Activated CD8-positive, alpha-beta memory T cell treated with anti-CD3 and anti-CD28 coated beads, Interleukin-2, amount 10 ng/mL, durations not matched to agents 7 days and 5 days (primary cell): ENCODE results near the gene C1orf159. TPM values are rescaled to one million over a fixed set of nuclear protein-coding genes. Genes with fewer than 3 reads are reported as not detected.
"Not testable (repeated sequence)": the region's sequence is repeated elsewhere in the genome, so short reads cannot be mapped to it uniquely, and the experiment has no call there.

Experiments used
- ATAC-seq: fragments of 150-1000 bp; cut with Tn5 transposase; one replicate; pipeline ENCODE4 v1.10.0; 2021; ENCODE audit warnings: moderate library complexity
- CTCF ChIA-PET: fragments of 350-600 bp; sonication (Branson Sonifier 250); formaldehyde crosslinking; loops from one replicate; lab custom pipeline; 2021; ENCODE audit warnings: antibody characterized with exemption; lab: Charles Lee
- DNase-seq: peaks from one replicate; pipeline ENCODE4 v3.0.0-alpha.2; 2020
- H3K27ac Mint-ChIP-seq: one replicate; pipeline ENCODE4 v1.8.0; 2021; ENCODE audit warnings: mild to moderate bottlenecking, mixed read lengths
- H3K27me3 Mint-ChIP-seq: one replicate; pipeline ENCODE4 v1.8.0; 2021; ENCODE audit warnings: mixed read lengths
- H3K36me3 Mint-ChIP-seq: one replicate; pipeline ENCODE4 v1.8.0; 2021; ENCODE audit warnings: mild to moderate bottlenecking, mixed read lengths
- H3K4me1 Mint-ChIP-seq: one replicate; pipeline ENCODE4 v1.8.0; 2021; ENCODE audit warnings: mixed read lengths
- H3K4me3 Mint-ChIP-seq: one replicate; pipeline ENCODE4 v1.8.0; 2021; ENCODE audit warnings: mild to moderate bottlenecking, moderate library complexity, mixed read lengths
- H3K9me3 Mint-ChIP-seq: one replicate; pipeline ENCODE4 v1.8.0; 2022; ENCODE audit warnings: low read depth, mixed read lengths
- total RNA-seq, 2 experiments: library from RNA; stranded (reverse); gene quantifications; one replicate each; pipeline ENCODE4 v1.2.3, GENCODE V29; 2021

Gene C1orf159
- total RNA-seq, 2 experiments from 2014 or later: 22.9 to 23.6 TPM

DNA sequence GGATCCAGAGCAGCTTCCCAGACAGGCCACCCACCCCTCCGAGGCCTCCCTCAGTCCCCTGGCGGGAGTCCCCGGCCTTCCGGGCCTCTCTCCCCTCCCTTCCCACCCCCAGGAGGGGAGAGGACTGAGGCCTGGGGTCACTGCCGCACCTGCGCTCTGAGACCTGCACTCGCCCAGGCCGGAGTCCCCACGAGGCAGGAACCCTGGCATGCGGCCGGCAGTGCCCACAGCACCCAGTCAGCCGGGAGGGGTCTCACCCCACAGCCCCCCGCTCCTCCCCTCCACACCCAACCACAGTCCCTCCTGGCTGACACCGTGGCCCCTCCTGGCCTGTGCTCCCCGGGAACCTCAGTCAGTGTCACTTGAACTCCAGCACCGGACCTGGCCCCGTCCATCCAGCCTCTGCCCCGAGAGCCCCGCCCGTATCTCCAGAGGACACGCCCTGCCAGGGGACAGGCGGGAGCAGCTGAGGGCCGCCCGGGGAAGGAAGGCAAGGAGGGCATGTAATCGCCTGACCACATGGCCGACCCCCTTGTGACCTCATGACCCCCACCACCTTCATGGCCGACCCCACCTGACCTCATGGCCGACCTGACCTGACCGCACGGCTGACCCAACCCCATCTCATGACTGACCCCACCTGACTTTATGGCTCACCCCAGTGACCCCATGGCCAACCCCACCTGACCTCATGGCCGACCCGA lies 29.1 kb upstream of the C1orf159 start:
- Mint-ChIP-seq H3K4me1 (peaks cover 11% of the 10 kb centered on the region), H3K9me3 (no peaks in the 10 kb centered on the region), H3K4me3 (no peak overlapping the region), H3K36me3 (no peaks in the 10 kb centered on the region), H3K27me3 (no peaks in the 10 kb centered on the region), H3K27ac (no peak overlapping the region)
- CTCF ChIA-PET: interaction anchor here (1.2 kb wide), 1 partner anchor 23 kb away, joined by 3 read pairs; no protein-coding TSS in a partner anchor
- no peak for DNase-seq
- no peak for ATAC-seq

DNA sequence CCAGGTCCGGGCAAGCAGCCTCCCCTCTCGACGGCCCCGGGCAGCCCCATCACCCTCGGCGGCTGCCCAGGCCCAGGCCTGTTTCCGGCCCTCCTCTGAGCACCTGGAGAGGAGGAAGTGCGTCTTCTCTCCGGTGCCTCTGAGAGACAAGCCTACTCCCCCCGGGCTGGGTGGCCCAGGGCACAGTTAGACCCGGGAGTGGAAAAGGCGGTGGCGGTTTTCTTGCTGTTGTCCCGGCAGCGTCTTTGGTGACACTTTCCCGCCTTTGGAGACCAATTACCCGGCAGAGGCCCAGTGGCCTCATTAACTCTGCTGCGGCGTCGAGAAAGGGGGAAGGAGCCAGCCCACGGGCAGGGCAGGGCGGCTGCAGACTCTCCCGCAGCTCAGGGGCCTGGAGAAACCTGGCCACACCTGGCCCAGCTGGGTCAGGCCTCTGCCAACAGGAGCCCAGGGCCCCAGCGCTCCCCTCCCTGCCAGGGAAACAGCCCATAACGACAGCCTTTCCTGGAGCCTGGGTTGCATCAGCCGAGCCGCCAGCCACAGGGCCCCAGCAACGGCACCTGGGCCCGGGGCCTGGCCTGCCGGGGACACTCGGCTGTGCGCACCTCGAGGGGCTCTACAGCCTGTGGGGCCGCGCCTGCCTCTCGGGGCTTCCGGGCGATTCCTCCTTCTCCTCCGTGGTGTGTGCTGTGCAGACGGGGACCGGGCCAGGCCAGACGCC lies 28.4 kb upstream of the C1orf159 start:
- ATAC-seq (peak; percentile 69), DNase-seq (peak; percentile 68)
- Mint-ChIP-seq H3K4me3 (no peak overlapping the region), H3K27me3 (no peaks in the 10 kb centered on the region), H3K9me3 (no peaks in the 10 kb centered on the region), H3K4me1 (peaks cover 11% of the 10 kb centered on the region), H3K27ac (peak overlapping the region; percentile 83), H3K36me3 (no peaks in the 10 kb centered on the region)
- CTCF ChIA-PET: interaction anchor here (1.2 kb wide), 1 partner anchor 22 kb away, joined by 3 read pairs; no protein-coding TSS in a partner anchor

GRCh38 chr1:1143636-1144035 lies 27.7 kb upstream of the C1orf159 start:
- Mint-ChIP-seq H3K4me3 (no peak overlapping the region), H3K27ac (peak overlapping the region; percentile 83), H3K4me1 (peaks cover 12% of the 10 kb centered on the region), H3K36me3 (no peaks in the 10 kb centered on the region), H3K9me3 (no peaks in the 10 kb centered on the region), H3K27me3 (no peaks in the 10 kb centered on the region)
- DNase-seq (no peak), ATAC-seq (no peak)
- CTCF ChIA-PET: interaction anchor here (1.2 kb wide), 1 partner anchor 21 kb away, joined by 3 read pairs; no protein-coding TSS in a partner anchor

GRCh38 chr1:1142844-1143243 lies 27.0 kb upstream of the C1orf159 start:
- Mint-ChIP-seq H3K36me3 (no peaks in the 10 kb centered on the region), H3K4me1 (peaks cover 16% of the 10 kb centered on the region), H3K27ac (no peak overlapping the region), H3K27me3 (no peaks in the 10 kb centered on the region), H3K4me3 (no peak overlapping the region), H3K9me3 (no peaks in the 10 kb centered on the region)
- no peak for DNase-seq
- no peak for ATAC-seq
- CTCF ChIA-PET: no interaction called here

- ATAC-seq, H3K27me3 Mint-ChIP-seq, H3K36me3 Mint-ChIP-seq, DNase-seq, CTCF ChIA-PET, H3K4me3 Mint-ChIP-seq, H3K27ac Mint-ChIP-seq, H3K9me3 Mint-ChIP-seq: not testable (repeated sequence)
- peaks cover 20% of the 10 kb centered on the region for H3K4me1 Mint-ChIP-seq
Measured at GRCh38 chr1:1142352-1142751, 26.5 kb upstream of the C1orf159 start.

DNA sequence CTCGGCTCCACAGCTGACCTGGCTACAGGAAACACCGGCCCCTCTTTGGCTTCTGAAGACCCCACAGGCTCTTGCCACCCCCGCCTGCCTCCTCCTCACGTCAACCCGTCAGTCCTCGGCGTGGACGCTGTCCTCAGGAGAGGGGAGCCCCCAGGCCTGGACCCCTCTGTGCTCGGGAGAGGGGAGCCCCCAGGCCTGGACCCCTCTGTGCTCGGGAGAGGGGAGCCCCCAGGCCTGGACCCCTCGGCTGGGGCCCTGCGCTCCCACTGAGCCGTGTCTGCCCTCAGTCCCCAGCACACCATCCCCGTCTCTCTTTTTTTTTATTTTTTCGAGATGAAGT lies 26.0 kb upstream of the C1orf159 start:
- ATAC-seq (no peak), DNase-seq (no peak)
- no peaks in the 10 kb centered on the region for H3K36me3 Mint-ChIP-seq
- H3K4me3 Mint-ChIP-seq: no peak overlapping the region
- H3K9me3 Mint-ChIP-seq: no peaks in the 10 kb centered on the region
- H3K4me1 Mint-ChIP-seq: peaks cover 21% of the 10 kb centered on the region
- no peaks in the 10 kb centered on the region for H3K27me3 Mint-ChIP-seq
- no peak overlapping the region for H3K27ac Mint-ChIP-seq
- CTCF ChIA-PET: no interaction called here

GRCh38 chr1:1141244-1141910 lies 25.5 kb upstream of the C1orf159 start:
- no peak for ATAC-seq
- Mint-ChIP-seq H3K4me1 (peaks cover 22% of the 10 kb centered on the region), H3K27me3 (no peaks in the 10 kb centered on the region), H3K36me3 (no peaks in the 10 kb centered on the region), H3K9me3 (no peaks in the 10 kb centered on the region), H3K4me3 (no peak overlapping the region), H3K27ac (no peak overlapping the region)
- CTCF ChIA-PET: no interaction called here
- no peak for DNase-seq

DNA sequence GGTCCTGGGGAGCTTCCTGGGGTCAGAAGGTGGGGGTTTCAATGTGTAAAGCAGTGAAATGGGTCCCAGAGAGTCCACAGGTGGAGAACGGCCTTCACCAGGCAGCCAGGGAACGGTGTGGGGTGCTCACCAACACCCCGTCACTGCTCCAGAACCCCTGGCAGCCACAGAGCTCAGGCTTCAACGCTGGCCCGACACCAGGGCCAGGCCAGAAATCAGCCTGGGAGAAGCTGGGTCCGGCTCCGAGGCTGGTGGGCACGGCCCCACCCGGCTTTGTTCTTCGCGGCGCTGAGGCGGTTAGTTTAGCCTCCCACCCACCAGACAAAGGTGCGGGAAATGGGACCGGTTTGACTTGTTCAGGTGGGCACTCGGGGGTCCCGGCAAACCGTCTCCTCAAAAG lies 24.8 kb upstream of the C1orf159 start:
- CTCF ChIA-PET: no interaction called here
- Mint-ChIP-seq H3K4me1 (peaks cover 24% of the 10 kb centered on the region), H3K4me3 (no peak overlapping the region), H3K27ac (no peak overlapping the region), H3K36me3 (no peaks in the 10 kb centered on the region), H3K9me3 (no peaks in the 10 kb centered on the region), H3K27me3 (no peaks in the 10 kb centered on the region)
- DNase-seq: no peak
- no peak for ATAC-seq

DNA sequence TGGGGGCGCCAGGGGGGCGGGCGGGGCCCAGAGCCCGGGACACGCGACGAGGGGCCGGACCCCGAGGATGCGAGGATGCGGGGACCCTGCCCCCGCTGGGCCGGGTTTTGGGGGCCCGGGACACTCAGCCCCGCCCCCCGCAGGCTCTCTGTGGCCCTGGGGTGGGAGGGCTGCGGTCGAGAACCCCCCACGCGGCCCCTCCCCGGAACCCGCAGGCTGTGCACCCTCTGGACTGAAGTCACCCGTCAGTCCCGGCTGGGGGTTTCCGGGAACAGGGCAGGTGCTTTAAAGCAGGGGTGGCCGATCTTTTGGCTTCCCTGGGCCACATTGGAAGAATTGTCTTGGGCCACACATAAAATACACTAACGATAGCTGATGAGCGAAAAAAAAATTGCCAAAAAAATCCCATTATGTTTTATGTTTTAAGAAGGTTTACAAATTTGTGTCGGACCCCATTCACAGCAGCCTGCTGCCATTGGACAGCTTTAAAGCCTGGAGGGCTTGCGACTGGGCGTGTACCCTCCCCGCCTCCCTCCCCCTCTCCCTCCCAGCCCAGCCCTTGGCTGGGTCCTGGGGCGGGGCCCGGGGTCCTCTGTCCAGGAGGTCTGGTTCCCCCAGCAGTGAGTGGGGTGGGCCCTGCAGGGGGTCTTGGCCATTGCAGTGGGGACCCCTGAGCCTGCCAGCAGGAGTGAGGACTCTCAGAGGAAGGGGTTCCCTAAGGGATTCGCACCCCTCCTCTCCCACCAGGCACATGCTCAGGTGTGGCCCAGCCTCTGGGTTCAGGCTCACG lies 21.6 kb upstream of the C1orf159 start:
- peak overlapping the region; percentile 59 for H3K4me3 Mint-ChIP-seq
- H3K27me3 Mint-ChIP-seq: no peaks in the 10 kb centered on the region
- CTCF ChIA-PET: interaction anchor here (1.0 to 1.4 kb wide), 2 partner anchors 15 to 106 kb away, joined by 4 to 7 read pairs; no protein-coding TSS in a partner anchor
- peaks cover 20% of the 10 kb centered on the region for H3K4me1 Mint-ChIP-seq
- no peaks in the 10 kb centered on the region for H3K9me3 Mint-ChIP-seq
- DNase-seq (peak; percentile 82), ATAC-seq (peak; percentile 78)
- H3K27ac Mint-ChIP-seq: peak overlapping the region; percentile 82
- H3K36me3 Mint-ChIP-seq: no peaks in the 10 kb centered on the region

GRCh38 chr1:1136547-1137230 lies 20.8 kb upstream of the C1orf159 start:
- Mint-ChIP-seq H3K4me1 (peaks cover 19% of the 10 kb centered on the region), H3K27ac (no peak overlapping the region), H3K36me3 (no peaks in the 10 kb centered on the region), H3K9me3 (no peaks in the 10 kb centered on the region), H3K4me3 (no peak overlapping the region), H3K27me3 (no peaks in the 10 kb centered on the region)
- CTCF ChIA-PET: interaction anchor here (0.7 to 1.4 kb wide), 3 partner anchors 14 to 105 kb away, joined by 3 to 7 read pairs (median 4); no protein-coding TSS in a partner anchor
- ATAC-seq: peak; percentile 13
- DNase-seq: no peak

DNA sequence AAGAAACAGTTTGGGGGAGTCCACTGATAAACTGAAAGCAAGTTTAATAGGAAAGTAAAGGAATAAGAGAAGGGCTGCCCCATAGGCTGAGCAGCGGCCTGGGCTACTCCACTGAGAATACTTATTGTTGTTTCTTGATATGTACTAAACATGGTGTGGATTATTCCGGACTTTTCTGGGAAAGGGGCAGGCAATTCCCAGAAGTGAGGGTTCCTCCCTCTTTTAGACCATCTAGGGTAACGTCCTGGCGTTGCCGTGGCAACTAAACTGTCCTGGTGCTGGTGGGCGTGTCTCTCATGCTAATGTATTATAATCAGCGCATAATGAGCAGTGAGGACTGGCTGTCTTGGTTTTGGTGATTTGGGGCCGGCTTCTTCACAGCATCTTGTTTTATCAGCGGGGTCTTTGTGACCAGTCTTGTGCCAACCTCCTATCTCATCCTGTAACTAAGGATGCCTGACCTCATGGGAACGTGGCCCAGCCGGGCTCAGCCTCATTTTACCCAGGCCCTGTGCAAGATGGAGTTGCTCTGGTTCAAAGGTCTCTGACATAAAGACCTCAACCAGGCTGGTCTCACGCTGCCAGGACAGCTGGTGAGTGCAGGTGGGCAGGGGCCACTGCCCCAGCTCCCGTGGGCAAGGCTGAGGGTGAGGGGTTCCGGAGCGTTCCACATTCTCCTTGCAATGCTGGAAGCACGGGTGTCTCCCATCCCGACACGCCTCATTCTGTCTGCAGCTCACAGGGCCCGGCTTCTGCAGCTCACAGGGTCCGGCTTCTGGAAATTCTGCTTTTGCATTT lies 19.6 kb upstream of the C1orf159 start:
- CTCF ChIA-PET: no interaction called here
- DNase-seq (no peak), ATAC-seq (no peak)
- Mint-ChIP-seq H3K9me3 (no peaks in the 10 kb centered on the region), H3K27me3 (no peaks in the 10 kb centered on the region), H3K36me3 (no peaks in the 10 kb centered on the region), H3K4me3 (no peak overlapping the region), H3K27ac (no peak overlapping the region), H3K4me1 (peaks cover 17% of the 10 kb centered on the region)
